ENCODE results near the gene UBAP1L.

Gene UBAP1L

GRCh38 chr15:65066635-65067316, 48.2 kb downstream of the UBAP1L start:
- no peak for TF ChIP-seq CTCF (IDR thresholded peaks at IDR 0.05; ENCODE audit: low read depth, low read length)

GRCh38 chr15:65066001-65066634, 48.9 kb downstream of the UBAP1L start:
- no peak for DNase-seq (ENCODE audit: extremely low read depth, low read depth)
- TF ChIP-seq CTCF (IDR thresholded peaks at IDR 0.05; ENCODE audit: low read depth, low read length): no peak

More at GRCh38 chr15:65066635-65067316, 48.2 kb downstream of the UBAP1L start:
- no peak for DNase-seq (ENCODE audit: extremely low read depth, low read depth)

GRCh38 chr15:65062726-65063125, 52.3 kb downstream of the UBAP1L start:
- TF ChIP-seq CTCF (IDR thresholded peaks at IDR 0.05; ENCODE audit: low read depth, low read length): no peak
- DNase-seq (ENCODE audit: extremely low read depth, low read depth): no peak

- TF ChIP-seq CTCF (IDR thresholded peaks at IDR 0.05; ENCODE audit: low read depth, low read length): no peak
- no peak for DNase-seq (ENCODE audit: extremely low read depth, low read depth)
Measured at GRCh38 chr15:65062061-65062460, 52.9 kb downstream of the UBAP1L start.

GRCh38 chr15:65060641-65061397, 54.2 kb downstream of the UBAP1L start:
- no peak for DNase-seq (ENCODE audit: extremely low read depth, low read depth)
- no peak for TF ChIP-seq CTCF (IDR thresholded peaks at IDR 0.05; ENCODE audit: low read depth, low read length)

- TF ChIP-seq CTCF (IDR thresholded peaks at IDR 0.05; ENCODE audit: low read depth, low read length): no peak
Measured at GRCh38 chr15:65059931-65060596, 54.9 kb downstream of the UBAP1L start.

More at GRCh38 chr15:65059931-65060596, 54.9 kb downstream of the UBAP1L start:
- DNase-seq (ENCODE audit: extremely low read depth, low read depth): no peak
